HG02981 (cell line): ENCODE measurements around the gene UVRAG.

Experiments
- ATAC-seq: cut with Tn5 transposase; IDR thresholded peaks from one replicate; pipeline ENCODE4 v1.9.1; 2021; ENCODE audit warnings: mild to moderate bottlenecking, moderate library complexity; ENCODE audit not compliant: unreplicated experiment

UVRAG gene

GRCh38 chr11:76177250-76177686 lies 362.3 kb downstream of the UVRAG start:
- ATAC-seq: no peak

GRCh38 chr11:76179147-76179546 lies 364.1 kb downstream of the UVRAG start:
- ATAC-seq: no peak

DNA sequence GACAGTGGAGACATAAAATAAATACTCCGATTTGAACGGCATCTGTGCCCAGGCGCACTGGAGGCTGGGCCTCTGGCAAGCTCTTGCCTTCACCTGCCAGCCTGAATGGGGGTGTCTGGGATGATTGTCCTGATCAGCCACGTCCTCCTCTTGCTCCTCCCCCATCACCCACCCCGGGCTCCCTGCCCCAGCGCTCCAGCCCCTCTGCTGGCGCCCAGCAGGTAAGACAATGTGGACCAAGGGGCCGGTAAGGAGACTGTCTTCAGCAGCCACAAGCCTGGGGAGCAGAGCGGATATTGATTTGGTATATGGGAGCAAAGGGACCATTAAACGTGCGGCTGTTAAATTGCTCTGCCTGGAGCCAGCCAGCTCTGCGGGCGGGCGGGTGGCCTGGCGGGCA lies 366.4 kb downstream of the UVRAG start:
- ATAC-seq: no peak

DNA sequence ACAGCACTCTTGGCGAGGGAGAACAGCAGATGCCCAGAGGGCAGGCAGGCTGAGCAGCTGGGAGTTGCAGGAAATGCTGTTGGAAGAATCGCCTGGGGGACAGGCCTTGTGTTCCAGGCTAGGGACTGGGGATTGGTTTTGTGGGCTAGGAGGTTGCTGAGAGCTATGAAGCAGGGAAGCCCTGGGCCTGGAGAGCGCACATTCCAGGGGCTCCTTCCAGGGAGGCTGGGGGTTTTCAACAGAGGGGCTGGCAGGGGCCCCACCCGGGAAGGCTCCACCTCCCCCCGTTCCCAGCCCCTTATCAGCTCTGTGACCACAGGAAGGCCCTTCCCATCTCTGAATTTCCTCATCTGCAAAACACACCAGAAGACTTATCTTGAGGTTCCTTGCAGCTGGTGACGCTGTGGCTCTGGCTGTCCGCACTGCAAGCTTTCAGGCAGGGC lies 369.6 kb downstream of the UVRAG start:
- ATAC-seq: no peak

DNA sequence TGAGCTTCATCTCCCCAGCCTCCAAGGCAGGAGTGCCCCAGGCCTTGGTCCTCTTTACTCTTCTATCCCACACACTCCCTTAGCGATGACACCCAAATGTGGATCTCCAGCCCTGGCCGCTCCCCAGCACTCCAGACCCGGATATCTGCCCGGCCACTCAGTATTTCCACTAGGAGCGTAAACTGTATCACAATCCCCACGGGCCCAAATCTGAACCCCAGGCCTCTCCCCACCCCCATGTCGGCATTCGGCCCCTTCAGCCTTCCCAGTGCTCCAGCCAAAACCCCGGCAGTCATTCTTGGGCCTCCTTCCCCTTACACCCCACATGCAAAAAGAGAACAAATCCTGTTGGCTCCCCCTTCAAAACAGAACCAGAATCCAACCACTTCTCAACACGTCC lies 370.5 kb downstream of the UVRAG start:
- ATAC-seq: no peak

- ATAC-seq: no peak
Observed at GRCh38 chr11:76185931-76186401, 371.0 kb downstream of the UVRAG start.

DNA sequence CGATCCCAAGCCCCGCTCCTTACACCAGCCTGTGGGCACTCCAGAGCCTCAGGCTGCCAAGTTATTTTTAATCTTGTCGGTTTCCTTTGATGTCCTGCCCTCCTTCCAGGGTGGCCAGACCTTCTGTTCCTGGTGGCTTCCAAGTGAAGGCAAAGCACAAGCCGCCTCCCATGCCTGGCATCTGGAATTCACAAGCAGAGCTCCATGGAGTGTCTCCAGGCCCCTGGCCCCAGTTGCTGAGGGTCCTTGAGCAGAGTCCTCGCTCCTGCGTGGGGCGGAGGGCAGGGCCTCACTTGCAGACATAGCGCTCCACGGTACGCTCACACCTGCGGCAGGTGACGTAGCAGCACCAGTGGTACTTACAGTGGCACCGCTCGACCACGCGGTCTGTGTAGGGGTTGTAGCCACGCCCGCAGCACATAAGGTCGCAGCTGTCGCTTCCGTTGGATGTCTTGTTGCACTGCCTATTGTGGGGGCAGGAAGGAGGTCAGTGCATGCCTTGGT lies 371.8 kb downstream of the UVRAG start:
- ATAC-seq: no peak

- no peak for ATAC-seq
Observed at GRCh38 chr11:76188873-76189272, 373.9 kb downstream of the UVRAG start.

DNA sequence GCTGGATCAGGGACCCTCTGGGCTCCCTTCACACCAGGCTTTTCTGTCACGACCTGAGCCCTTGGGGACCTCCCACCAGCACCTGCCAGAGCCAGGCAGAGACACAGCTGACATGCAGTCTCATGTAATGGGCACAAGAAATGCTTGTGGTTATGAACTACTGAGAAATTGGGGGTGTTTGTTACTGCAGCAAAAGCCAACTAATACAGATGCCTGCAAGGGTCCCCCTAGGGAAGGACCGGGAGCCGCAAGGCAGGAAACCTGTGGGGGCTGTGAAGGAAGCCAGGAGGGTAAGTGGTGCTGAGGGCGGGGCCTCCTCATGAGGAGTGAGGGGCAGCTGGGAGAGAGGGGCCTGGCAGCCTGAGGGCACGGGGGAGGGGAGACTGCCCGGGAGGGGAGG lies 374.7 kb downstream of the UVRAG start:
- ATAC-seq: no peak

GRCh38 chr11:76190376-76190775 lies 375.4 kb downstream of the UVRAG start:
- ATAC-seq: no peak
